Stimulated activated CD4-positive, alpha-beta T cell treated with anti-CD3 and anti-CD28 coated beads, Interleukin-12 subunit alpha, Interleukin-12 subunit beta, amount 100 ng/mL, for 24 hours (primary cell): ENCODE measurements around the gene SCYGR7.
A peak's percentile ranks its signal among the peaks of the same experiment; 100 is the strongest.

Experiments
- DNase-seq, 2 experiments: peaks; one replicate each; pipeline ENCODE4 v3.0.0-alpha.2; 2020; ENCODE audit warnings: low read depth in 2 of 2

SCYGR7 gene

GRCh38 chr2:227759411-227760118 is 31.4 kb downstream of the SCYGR7 start:
- no peak for DNase-seq

DNA sequence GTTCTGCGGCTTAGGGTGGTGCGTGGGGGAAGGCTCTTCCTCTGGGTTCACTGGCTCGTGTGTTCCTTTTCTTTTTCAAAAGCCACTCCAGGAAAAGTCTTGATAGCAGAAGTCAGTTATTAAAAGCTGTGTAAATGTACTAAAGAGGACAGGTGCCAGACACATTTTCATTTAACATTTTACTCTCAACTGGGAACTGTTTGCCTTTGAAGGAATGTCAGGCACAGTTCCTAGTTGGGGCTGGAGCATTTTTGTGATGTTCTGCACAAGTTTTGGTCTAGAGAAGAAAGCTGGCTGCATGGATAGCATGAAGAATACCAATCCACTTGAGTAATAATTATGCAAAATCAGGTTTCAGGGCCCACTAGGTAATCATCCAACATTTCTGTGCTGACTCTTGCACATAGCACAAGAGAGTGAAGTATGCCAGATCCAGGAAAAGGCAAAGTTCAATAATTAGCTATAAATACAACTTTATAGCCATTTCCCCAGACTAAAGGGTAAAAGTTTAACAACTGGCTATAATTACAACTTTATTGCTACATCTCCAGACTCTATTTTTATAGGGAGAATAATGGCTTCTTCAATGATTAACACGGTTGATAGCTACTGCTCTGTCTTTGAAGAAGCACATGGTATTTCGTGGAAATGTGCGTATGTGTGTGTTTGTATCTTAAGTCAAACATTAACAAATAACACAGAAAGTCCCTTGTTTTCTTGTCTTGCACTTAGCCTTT is 33.8 kb downstream of the SCYGR7 start:
- DNase-seq: no peak

GRCh38 chr2:227765788-227766372 is 37.7 kb downstream of the SCYGR7 start:
- no peak for DNase-seq

DNA sequence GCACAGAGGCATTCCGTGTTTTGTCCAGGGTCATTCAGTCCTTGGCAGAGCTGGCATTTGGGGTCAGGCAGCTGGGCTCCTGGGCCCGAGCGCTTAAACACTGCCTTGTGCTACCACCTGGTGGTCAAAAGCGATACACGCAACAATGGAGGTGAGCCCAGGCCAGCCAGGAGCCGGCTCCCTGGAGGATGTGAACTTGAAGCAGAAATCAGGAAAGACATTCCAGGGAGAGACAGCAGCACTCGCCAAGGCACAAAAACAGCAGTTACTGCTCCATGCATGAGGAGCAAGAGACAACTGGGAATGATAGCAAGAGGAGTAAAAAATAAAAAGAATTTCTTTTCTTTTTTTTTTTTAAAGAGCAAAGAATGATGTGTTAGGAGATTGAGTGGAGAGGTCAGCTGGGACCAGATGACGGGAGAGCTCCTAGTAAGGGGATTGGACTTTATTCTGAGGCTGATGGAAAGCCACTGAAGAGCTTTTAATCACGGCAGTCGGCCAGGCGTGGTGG is 38.3 kb downstream of the SCYGR7 start:
- DNase-seq: peak; percentile 35 to 58

GRCh38 chr2:227767830-227768229 is 39.7 kb downstream of the SCYGR7 start:
- DNase-seq: no peak

GRCh38 chr2:227772197-227772661 is 44.1 kb downstream of the SCYGR7 start:
- no peak for DNase-seq

DNA sequence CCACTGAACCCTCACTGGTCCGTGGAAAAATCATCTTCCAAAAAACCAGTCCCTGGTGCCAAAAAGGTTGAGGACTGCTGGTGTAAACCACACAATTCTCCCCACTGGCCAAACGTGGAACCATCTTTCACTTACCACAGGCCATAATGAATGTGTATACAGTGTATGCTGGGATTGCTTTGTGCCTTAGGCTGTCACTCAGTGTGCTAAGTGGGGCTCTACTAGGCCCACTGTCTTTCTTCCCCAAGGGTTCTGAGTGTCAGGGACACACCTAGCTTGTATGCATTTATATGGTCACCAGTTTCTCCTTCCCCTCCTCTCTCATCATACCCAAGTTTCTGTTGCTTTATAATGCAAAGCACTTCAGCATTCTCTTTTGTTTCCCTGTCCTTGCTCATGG is 44.8 kb downstream of the SCYGR7 start:
- DNase-seq: no peak

DNA sequence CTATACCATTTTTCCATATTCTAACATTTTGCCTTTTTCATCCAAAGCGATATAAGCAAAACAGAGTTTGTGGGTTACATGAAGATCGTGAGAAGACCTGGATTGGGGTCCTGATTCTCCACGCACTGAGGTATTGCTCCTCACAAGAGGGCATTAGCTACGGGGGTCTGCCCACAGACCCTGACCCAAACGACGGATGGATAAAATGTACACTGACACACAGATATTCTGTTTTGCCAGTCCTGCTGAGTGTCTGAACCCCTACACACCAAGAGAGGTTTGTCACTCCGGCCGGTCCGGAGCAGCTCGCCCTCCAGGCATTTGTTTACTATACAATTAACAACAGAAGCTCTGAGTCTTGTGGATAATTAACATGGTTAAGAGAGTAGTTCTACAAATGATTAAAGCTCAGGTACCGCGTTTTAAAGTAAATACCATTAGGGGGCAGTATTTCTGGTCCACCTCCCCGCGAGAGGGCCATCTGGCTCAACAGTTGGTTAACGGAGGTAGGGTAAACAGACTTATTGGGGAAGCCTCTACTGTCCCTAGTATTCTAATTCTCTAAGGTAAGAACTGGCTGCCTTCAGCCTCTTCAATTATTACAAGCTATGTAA is 46.0 kb downstream of the SCYGR7 start:
- no peak for DNase-seq

DNA sequence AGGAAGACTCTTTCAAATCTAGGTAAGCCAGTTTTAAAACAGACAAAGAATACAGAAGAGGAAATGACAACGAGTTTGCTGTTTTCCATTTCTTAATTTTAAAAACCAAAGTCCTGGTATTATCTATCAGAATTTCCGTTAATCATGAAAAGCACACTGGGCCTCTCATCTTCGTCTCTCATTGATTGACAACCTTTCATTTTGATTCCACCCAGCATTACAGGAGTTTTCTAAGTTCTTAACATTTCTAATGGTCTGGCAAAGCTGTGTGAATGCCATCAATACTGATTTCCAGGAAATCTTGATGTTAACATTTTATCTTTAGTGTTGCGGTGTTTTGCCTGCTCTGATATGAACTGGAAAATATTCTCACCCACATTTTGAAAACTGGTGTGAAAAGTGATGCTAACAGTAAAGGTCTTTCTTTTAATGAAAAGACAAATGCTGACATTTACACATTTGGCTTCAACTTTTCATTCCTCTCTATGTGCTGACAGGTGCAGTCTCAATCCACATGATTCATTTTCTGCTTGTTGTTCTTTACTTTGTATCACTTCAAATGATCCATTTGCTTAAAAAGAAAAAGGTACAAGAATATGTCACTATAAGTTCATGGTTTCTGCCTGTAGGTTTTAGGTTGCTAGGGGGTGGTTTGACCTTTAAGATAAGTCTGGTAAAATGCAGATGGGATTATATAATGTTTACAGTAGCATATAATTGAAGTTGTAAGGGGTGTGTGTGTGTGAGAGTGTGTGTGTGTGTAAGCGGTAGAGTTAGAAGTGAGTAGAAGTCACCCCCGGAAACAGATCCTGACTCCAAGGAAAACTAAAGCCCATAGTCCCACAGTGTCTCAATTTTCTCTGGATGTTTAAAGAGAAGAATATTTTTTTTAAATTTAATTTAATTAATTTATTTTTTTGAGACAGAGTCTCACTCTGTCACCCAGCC is 47.0 kb downstream of the SCYGR7 start:
- no peak for DNase-seq
